ENCODE measurements around the gene FLACC1.
"Not testable (repeated sequence)": the region's sequence is repeated elsewhere in the genome, so short reads cannot be mapped to it uniquely, and the experiment has no call there.

FLACC1 gene, protein sequence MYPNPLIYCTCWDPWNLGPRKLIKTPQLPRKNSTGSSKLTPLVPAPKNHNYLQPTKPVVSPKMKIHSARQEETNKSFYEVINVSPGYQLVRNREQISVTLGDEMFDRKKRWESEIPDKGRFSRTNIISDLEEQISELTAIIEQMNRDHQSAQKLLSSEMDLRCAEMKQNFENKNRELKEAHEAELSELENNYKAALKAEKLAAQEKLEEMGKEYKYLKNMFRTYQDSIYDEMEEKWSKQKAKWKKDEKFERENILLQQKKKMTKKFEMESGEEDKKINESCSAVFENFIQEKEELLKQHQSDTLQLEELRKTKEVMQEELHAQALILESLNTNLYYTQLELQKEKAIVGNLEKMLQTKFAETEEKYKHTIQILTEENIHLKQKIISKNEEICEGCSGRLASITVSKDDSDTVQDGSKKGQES

GRCh38 chr2:201357221-201357620 lies at the start of gene FLACC1:
TSS of gene FLACC1 (minus strand) at chr2:201357345. CDS start at chr2:201351404, 5,941 bp downstream.
- no peak for DNase-seq

DNA sequence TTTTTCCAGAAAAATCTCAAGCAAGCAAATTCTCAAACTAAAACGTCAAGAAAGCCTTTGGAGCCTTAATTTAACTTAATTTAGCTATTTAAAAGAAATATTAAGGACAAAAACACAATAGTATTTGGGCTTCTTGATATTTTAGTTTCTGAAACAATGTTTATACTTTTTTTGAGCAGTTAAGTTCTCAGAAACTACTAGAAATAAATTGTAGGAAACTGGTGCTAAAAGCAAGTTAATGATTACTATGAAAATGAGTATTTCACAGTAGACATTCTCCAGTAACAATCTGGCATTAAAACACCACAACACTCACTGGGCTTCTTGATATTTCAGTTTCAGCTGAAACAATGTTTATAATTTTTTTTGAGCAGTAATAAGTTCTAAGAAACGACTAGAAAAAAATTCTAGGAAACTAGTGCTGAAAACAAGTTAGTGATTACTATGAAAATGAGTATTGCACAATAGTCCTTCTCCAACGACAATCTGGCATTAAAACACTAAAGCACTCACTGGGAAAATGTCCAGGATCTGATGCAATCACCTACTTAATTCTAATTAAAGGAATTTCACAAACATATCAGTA lies 49.0 kb upstream of the FLACC1 start:
- no peak for DNase-seq

GRCh38 chr2:201404699-201405280 lies 47.6 kb upstream of the FLACC1 start:
- DNase-seq: no peak

DNA sequence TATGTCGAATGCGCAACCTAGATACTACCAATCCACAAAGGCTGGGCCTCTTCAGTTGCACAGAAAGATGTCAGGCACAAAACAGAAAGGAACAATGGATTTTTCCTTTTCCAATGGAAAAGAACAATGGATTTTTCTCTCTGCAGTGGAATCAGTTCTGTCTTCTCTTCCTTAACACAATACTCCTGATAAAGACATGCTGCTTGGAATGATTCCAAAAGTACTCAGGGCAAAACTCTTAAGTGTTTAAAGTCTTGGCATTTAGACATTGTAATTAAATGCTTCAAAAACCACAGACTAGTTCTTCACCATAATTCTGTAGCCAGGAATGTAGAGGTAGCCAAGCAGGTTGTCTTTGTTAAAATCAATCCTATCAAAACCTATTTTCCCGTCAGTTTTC lies 46.7 kb upstream of the FLACC1 start:
- DNase-seq: no peak

DNA sequence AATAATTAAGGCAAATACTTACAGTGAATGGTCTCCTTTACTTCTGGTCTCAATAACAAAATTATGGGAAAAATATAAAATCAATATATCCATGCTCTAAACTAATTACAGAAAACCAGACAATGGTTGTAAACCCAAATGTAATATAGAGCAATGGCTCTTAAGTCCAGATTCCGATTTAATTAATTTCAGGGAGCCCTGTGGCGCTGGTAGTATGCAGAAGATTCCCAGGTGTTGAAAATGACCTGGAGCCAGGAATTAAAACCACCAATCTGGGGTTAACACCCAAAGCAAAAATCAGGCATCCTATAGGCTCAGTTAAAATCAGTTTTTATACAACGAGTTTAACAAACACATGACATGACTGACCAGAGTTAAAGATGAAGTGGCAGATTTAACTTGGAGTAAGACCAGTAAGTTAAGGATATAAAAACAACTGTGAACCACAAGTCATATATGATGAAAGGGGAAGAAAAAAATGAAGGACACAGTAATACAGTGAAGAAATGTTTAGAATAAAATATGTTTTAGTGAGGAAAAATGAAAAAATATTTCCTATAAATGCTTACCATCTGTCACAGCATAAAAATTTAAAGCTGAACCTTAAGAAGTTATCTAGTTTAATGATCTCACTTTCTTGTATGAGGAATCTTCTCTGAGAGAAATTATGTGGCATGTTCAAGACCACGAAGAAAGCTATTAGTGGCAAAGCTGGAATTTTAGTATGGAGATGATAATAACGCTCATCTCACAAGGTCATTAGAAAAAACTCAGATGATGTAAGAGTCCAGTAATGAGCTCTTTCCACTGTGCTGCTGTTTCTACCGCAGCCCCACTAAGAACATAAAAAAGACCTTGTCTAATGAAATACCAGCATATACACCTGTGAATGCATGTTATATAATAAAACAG lies 45.8 kb upstream of the FLACC1 start:
- no peak for DNase-seq

- no peak for DNase-seq
Measured at GRCh38 chr2:201401815-201402214, 44.7 kb upstream of the FLACC1 start.

DNA sequence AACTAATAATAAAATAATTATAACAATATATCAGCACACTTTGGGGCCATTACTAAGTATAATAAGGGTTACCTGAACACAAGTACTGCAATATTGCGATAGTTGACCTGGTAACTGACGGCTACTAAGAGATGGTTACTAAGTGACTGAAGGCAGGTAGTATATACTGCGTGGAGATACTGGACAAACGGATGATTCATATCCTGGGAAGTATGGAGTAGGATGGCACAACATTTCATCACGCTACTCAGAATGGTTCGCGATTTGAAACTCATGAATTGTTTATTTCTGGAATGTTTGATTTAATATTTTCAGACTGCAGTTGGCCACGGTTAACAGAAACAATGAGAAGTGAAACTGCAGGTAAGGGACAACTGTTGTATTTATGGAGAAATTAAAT lies 39.5 kb upstream of the FLACC1 start:
- DNase-seq: no peak

DNA sequence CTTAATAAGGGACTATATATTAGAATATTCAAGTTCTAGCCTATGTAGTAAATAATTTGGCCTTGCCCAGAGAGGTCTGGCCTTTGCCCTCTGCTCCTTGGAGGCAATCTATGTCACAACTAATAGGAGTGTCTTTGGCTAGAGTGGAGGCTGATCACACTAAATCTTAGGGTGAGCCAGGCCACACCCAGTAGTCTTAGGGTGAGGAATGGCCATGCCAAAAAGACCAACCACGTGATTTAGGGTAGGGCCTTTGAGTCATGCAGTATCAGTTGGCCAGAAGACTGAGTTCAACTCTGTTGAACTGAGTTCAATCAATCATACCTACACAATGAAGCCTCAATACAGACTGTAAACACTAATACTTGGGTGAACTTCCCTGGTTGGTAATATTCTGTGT lies 26.0 kb upstream of the FLACC1 start:
- no peak for DNase-seq

DNA sequence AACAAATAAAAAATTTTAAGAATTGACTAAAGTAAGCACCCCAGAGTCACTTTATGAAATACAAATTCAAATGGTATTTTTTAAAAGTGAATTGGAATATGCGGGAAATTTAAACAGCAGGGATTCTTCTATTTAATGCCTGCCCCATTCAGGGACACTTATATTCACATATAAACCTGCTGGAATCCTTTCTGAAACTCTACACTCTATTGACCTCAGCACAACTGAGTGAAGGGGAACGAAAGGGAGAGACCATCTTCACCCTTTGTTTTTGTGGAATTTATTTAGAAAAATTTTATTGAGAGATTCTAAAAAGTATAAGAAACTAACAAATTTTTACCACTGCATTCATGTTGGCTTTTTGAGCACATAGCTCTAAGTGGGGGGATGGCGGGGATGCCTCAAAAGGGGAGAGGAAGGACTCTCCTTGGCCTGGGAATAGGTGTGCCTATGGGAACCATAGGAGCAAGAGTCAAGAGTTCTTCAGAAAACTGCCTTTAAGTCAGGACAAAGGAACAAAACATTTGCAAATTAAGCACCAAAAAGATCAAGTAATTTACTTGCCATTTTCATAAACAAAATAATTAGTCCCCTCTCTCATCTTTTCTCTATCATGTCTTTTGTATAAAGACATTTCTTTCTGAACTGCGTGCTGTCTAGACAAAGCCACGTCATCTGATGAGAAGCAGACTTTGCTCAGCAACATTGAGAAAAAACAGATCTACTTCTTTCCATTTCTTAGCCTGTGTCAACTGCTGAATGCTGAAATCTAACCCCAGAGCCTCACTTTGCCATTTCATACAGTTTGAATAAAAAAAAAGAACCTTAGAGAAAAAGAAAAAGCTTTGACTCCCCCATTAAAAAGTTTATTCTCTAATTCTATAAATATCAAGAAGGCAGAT lies 21.6 kb upstream of the FLACC1 start:
- DNase-seq: no peak

DNA sequence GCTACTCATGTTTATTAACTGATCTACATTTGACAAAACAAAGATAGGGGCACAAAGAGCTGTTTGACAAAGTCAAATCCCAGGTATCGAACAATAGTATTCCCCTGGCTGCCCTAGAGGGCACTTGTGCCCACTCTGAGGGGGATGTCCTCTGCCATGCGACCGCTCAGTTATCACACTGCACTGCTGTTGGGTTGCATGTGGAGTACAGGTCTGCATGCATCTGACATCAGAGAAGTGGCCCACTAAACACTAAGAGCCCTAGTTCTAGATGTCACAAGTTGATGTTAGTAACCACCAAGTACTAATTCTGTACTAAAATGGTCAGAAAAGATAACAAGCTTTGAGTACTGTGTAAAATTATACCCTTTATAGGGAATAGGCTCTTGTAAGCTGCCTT lies 20.1 kb upstream of the FLACC1 start:
- no peak for DNase-seq

DNA sequence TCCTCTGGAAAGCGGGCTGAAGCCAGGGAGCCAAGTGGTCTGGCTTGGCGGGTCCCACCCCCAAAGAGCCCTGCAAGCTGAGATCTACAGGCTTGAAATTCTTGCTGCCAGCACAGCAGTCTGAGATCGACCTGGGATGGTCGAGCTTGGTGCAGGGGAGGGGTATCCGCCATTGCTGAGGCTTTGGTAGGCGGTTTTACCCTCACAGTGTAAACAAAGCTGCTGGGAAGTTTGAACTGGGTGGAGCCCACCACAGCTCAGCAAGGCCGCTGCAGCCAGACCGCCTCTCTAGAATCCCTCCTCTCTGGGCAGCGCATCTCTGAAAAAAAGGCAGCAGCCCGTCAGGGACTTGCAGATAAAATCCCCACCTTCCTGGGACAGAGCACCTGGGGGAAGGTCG lies 12.6 kb upstream of the FLACC1 start:
- DNase-seq: no peak

- not testable (repeated sequence) for DNase-seq
Measured at GRCh38 chr2:201369318-201369717, 12.2 kb upstream of the FLACC1 start.

DNA sequence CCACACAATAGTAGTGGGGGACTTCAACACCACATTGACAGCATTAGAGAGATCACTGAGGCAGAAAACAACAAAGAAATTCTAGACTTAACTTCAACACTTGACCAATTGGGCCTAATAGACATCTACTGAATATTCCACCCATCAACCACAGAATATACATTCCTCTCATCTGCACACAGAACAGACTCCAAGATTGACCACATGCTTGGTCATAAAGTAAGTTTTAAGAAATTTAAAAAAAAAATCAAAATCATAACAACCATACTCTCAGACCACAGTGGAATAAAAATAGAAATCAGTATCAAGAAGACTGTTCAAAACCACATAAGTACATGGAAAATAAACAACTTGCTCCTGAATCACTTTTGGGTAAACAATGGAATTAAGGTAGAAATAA lies 9.0 kb upstream of the FLACC1 start:
- DNase-seq: no peak

DNA sequence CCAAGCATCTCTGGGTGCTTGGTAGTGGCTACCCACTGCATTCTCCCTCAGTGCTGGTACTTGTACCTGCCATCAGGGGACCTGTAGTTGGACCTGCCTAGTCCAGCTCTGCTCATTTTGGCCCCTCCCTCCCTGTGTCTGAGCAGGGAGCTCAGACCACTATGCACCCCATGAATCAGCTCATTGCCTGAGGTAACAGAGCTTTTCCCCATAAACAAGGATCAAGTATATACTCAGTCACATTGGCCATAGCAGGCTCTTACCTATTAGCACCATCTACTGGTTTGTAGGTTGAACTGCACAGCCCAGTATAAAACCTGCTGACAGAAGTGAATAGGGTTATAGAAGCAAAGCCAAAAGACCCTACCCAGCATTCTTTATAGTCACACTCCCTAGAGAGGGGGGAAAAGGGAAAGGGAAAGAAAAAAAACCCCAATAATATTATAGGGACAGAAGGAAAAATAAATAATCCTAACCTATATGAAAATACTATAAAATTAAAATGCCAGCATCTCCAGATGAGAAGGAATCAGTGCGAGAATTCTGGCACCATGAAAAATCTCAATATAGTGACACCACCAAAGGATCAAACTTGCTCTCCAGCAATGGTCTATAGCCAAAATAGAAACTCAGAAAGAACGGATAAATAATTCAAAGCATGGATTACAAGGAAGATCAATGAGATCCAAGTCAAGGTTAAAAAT lies 6.9 kb upstream of the FLACC1 start:
- no peak for DNase-seq

GRCh38 chr2:201362396-201362795 lies 5.3 kb upstream of the FLACC1 start:
- DNase-seq: no peak

DNA sequence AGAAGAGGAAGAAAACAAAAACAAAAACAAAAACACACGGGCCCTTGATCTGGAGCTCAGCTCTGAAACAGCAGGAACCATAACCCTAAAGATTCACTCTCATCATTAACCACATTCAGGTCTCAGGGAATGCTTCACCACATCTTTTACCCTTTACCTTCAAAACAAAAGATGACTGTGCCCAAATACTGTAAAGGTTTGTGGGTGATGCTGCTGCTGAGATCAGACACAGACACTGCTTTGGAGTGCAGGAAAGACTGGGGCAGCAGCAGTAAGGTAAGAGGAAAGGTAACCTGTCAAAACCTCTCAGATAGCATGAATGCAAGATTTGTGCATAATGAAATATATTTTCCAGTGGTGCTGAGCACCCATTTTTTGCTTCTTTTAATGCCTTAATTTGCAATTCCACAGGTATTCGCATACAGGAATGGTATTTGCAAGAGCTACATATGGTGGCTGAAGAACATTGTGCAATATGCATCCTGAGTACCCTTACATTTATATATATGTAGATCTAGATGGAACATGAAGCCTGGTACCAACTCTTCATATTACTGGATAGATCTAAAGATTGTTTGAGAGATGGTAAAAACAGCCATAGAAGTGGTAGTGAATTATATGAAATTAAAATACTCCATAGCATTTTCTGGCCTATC lies 4.1 kb upstream of the FLACC1 start:
- no peak for DNase-seq

- DNase-seq: no peak
Measured at GRCh38 chr2:201360256-201360655, 3.1 kb upstream of the FLACC1 start.

- no peak for DNase-seq
Measured at GRCh38 chr2:201358684-201359083, 1.5 kb upstream of the FLACC1 start.

DNA sequence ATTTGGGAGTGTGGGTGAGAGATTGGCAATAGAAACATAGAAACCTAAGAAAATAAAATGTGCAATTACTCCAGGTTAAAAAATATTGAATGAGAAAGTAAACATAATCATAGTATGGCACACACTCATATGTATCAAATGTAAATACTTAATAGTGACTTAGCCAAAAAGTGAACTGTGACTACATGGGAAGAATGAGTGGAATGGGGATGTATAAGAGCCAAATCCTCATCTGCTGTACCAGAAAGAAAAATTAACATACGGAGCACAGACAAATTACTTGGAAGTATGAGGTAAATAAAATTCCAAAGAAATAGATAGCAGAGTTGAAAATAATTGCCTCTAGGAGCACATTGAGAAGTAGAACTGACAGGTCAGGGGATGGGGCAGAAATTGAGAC lies 4.0 kb downstream of the FLACC1 start:
- DNase-seq: no peak

DNA sequence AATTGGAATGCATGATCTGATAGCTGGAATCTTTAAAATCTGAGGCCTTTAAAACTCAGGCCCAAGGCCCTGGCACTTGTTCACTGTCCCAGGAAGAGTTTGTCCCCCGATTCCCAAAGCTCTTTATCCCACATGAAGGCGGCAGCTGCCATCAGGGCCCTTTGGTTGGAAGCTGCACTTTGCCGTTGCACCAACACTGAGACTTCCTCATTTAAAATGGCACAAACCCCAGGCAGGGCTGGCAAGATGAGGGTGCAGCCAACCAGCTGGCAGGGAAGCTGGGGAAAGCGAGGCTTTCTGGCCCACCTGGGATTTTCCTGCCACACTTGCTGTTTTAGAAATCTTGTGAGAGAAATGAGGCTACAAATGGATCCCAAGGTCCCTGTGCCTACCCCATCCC lies 6.3 kb downstream of the FLACC1 start:
- DNase-seq: no peak

- no peak for DNase-seq
Measured at GRCh38 chr2:201349601-201350000, 7.5 kb downstream of the FLACC1 start.
